Measurements from ENCODE around the gene SUN1.

SUN1 gene

GRCh38 chr7:888081-889024, 56.1 kb downstream of the SUN1 start:
- H3K4me3 ChIP-seq (ENCODE audit: low read length): no peak overlapping the region
- DNase-seq (ENCODE audit: low read depth): no peak
- TF ChIP-seq, protein P1, sequence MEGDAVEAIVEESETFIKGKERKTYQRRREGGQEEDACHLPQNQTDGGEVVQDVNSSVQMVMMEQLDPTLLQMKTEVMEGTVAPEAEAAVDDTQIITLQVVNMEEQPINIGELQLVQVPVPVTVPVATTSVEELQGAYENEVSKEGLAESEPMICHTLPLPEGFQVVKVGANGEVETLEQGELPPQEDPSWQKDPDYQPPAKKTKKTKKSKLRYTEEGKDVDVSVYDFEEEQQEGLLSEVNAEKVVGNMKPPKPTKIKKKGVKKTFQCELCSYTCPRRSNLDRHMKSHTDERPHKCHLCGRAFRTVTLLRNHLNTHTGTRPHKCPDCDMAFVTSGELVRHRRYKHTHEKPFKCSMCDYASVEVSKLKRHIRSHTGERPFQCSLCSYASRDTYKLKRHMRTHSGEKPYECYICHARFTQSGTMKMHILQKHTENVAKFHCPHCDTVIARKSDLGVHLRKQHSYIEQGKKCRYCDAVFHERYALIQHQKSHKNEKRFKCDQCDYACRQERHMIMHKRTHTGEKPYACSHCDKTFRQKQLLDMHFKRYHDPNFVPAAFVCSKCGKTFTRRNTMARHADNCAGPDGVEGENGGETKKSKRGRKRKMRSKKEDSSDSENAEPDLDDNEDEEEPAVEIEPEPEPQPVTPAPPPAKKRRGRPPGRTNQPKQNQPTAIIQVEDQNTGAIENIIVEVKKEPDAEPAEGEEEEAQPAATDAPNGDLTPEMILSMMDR (conservative IDR thresholded peaks at IDR 0.05; ENCODE audit: low read length): no peak

- H3K4me3 ChIP-seq (ENCODE audit: low read length): no peak overlapping the region
- DNase-seq (ENCODE audit: low read depth): no peak
- TF ChIP-seq, protein P1 (conservative IDR thresholded peaks at IDR 0.05; ENCODE audit: low read length): no peak
Measured at GRCh38 chr7:889025-889390, 56.7 kb downstream of the SUN1 start.

GRCh38 chr7:889391-889790, 57.1 kb downstream of the SUN1 start:
- no peak for DNase-seq (ENCODE audit: low read depth)
- no peak overlapping the region for H3K4me3 ChIP-seq (ENCODE audit: low read length)
- TF ChIP-seq, protein P1 (conservative IDR thresholded peaks at IDR 0.05; ENCODE audit: low read length): no peak

DNA sequence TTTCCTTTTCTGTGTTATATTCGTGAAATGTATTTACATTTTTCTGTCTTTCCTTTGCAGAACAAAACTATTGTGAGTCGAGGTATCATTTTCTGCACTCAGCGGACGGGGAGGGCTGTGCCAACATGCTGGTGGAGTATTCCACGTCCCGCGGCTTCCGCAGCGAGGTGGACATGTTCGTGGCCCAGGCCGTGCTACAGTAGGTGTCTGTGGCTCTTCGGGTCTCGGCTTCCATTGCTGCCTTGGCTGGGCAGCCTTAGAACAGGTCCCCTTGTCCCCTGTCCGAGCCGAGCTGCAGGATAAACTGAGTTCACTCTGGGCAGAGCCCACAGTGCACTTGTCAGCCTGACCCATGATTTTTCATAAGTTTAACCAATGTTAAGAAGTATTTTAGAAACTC, 58.6 kb downstream of the SUN1 start:
- TF ChIP-seq, protein P1 (conservative IDR thresholded peaks at IDR 0.05; ENCODE audit: low read length): no peak
- DNase-seq (ENCODE audit: low read depth): no peak
- no peak overlapping the region for H3K4me3 ChIP-seq (ENCODE audit: low read length)

GRCh38 chr7:891291-891690, 59.0 kb downstream of the SUN1 start:
- TF ChIP-seq, protein P1 (conservative IDR thresholded peaks at IDR 0.05; ENCODE audit: low read length): no peak
- no peak overlapping the region for H3K4me3 ChIP-seq (ENCODE audit: low read length)
- DNase-seq (ENCODE audit: low read depth): no peak

DNA sequence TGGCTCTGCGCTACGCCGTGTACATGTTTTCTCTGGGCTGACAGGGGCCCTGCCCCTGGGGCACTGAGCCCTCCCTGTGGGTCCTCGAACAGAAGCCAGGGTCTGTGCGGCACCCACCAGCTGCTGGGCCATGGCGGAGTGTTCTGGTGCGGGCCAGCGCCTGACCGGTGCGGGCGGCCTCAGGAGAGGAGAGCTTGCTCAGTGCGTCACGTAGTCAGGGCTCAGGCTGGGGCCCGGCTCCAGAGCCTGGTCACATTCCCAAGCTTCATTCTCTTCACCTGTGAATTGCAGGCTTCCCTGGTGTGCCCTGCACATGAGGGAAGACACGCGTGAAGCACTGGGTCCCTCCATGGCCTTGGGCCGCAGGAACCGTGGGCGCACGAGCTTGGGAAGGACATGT, 59.5 kb downstream of the SUN1 start:
- no peak for DNase-seq (ENCODE audit: low read depth)
- no peak overlapping the region for H3K4me3 ChIP-seq (ENCODE audit: low read length)
- TF ChIP-seq, protein P1 (conservative IDR thresholded peaks at IDR 0.05; ENCODE audit: low read length): no peak

All from AG10803 (cell line).